OCI-LY7 (cell line): ENCODE results near the gene INO80E.

Source experiments
- CTCF ChIP-seq: fragments of 200-600 bp; sonication (generic); conservative IDR thresholded peaks from 2 replicates; pipeline ENCODE4 v1.5.1; 2014; ENCODE audit warnings: mild to moderate bottlenecking, antibody characterized with exemption, low read length, moderate library complexity, mixed read lengths
- EZH2phosphoT487 ChIP-seq: fragments of 200-600 bp; sonication (generic); IDR thresholded peaks from 2 replicates; pipeline ENCODE4 v1.6.1; 2018; ENCODE audit warnings: low read depth, borderline replicate concordance, mild to moderate bottlenecking, mixed run types, antibody characterized with exemption, low read length, moderate library complexity, mixed read lengths

- TF ChIP-seq CTCF = 0 out of 2 replicates have a peak, but pooled peaks have one; percentile 25
- TF ChIP-seq EZH2phosphoT487 = no peak
These were observed 34.3 kb upstream of the INO80E start, which contains the start of gene TMEM219 for GRCh38 chr16:29961479-29962343.
